Activated naive CD8-positive, alpha-beta T cell treated with anti-CD3 and anti-CD28 coated beads, Interleukin-2, amount 10 ng/mL, durations not matched to agents 7 days and 5 days (primary cell): ENCODE data around the gene INS. TPM values are rescaled to one million over a fixed set of nuclear protein-coding genes. Genes with fewer than 3 reads are reported as not detected.

ENCODE experiments used
- ATAC-seq: fragments of 150-1000 bp; cut with Tn5 transposase; one replicate; pipeline ENCODE4 v1.10.0; 2021; ENCODE audit warnings: low read depth, moderate library complexity
- POLR2A ChIA-PET: fragments of 350-600 bp; sonication (Branson Sonifier 250); formaldehyde crosslinking; loops from one replicate; lab custom pipeline; 2021; ENCODE audit warnings: antibody characterized with exemption; lab: Charles Lee
- DNase-seq: peaks from one replicate; pipeline ENCODE4 v3.0.0; 2021
- H3K27ac Mint-ChIP-seq: one replicate; pipeline ENCODE4 v1.8.0; 2022; ENCODE audit warnings: mild to moderate bottlenecking, mixed read lengths
- H3K27me3 Mint-ChIP-seq: one replicate; pipeline ENCODE4 v1.8.0; 2022; ENCODE audit warnings: mild to moderate bottlenecking, moderate library complexity, mixed read lengths
- H3K36me3 Mint-ChIP-seq: one replicate; pipeline ENCODE4 v1.8.0; 2021; ENCODE audit warnings: mild to moderate bottlenecking, mixed read lengths
- H3K4me1 Mint-ChIP-seq: one replicate; pipeline ENCODE4 v1.8.0; 2021; ENCODE audit warnings: mixed read lengths
- H3K4me3 Mint-ChIP-seq: one replicate; pipeline ENCODE4 v1.8.0; 2022; ENCODE audit warnings: mild to moderate bottlenecking, moderate library complexity, mixed read lengths
- H3K9me3 Mint-ChIP-seq: one replicate; pipeline ENCODE4 v1.8.0; 2021; ENCODE audit warnings: mixed read lengths
- total RNA-seq, 2 experiments: library from RNA; stranded (reverse); gene quantifications; one replicate each; pipeline ENCODE4 v1.2.3, GENCODE V29; 2021

INS gene
- total RNA-seq, 2 experiments from 2014 or later = not detected

DNA sequence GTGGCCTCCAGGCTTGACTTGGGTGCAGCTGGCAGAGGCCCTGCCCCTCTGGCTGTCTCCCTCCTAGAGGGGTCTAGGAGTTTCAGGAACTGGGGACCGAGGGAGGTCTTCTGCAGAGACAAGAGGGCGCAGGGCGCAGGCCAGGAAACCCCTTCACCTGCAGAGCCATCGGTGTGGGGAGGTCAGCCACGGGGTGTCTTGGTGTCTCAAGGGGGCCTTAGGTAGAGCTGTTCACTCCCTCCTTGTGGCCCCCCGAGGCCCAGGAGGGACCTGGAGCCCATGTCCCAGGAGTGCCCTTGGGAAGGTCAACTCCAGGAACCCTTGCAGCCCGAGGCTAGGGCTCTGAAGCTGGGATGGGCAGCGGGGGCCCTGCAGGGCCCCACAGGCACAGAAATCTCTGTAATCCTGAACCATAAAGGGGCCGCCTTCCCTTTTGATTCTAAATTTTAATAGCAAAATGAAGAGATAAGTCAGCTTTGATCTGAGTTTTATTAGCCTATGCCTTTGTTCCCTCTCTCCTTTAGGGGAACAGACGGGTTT is 42.0 kb upstream of the INS start:
- Mint-ChIP-seq H3K36me3 (no peaks in the 10 kb centered on the region), H3K4me1 (no peaks in the 10 kb centered on the region), H3K27ac (no peak overlapping the region), H3K4me3 (no peak overlapping the region), H3K9me3 (no peaks in the 10 kb centered on the region), H3K27me3 (no peaks in the 10 kb centered on the region)
- POLR2A ChIA-PET = no interaction called here
- DNase-seq (peak; percentile 38), ATAC-seq (no peak)

DNA sequence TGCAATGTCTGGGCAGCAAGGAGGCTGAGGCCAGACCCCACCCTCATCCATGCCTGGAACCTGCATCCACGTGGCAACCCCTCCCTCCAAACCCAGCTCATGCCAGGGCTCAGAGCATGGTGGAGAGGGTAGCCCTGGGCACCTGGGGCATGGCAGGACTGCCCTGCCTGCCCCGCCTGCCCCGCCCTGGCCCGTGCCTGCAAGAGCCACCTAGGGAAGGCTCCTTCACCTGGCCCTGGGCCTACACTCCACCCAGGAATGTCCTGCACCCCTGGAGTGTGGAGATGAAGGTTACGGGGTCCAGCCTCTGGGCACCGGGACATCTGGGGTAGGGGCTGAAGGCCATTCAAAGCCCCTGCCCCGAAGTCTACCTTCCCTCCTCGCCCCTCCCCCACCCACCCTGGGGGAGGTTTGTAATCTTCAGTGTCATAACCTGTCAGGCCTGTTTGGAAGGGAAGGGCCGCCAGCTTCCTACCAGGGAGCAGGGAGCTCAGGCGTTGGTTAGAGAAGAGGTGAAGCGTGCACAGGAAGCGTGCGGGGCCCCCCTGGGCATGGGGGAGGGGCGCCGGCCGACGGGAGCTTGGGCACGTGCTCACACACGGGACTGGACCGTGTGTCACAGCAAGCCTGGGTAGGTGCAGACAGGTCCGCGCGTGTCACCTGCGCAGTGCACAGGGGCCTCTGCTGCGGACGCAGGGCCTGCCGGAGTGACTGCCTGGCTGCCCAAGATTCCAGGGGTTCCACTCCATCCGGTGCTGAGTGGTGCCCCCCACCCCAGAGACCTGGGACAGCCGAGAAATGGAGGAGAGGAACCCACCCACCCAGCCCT is 41.3 kb upstream of the INS start:
- H3K27me3 Mint-ChIP-seq = no peaks in the 10 kb centered on the region
- POLR2A ChIA-PET = no interaction called here
- H3K4me3 Mint-ChIP-seq = no peak overlapping the region
- DNase-seq (no peak), ATAC-seq (peak; percentile 14)
- H3K9me3 Mint-ChIP-seq = no peaks in the 10 kb centered on the region
- no peaks in the 10 kb centered on the region for H3K36me3 Mint-ChIP-seq
- H3K4me1 Mint-ChIP-seq = no peaks in the 10 kb centered on the region
- no peak overlapping the region for H3K27ac Mint-ChIP-seq

DNA sequence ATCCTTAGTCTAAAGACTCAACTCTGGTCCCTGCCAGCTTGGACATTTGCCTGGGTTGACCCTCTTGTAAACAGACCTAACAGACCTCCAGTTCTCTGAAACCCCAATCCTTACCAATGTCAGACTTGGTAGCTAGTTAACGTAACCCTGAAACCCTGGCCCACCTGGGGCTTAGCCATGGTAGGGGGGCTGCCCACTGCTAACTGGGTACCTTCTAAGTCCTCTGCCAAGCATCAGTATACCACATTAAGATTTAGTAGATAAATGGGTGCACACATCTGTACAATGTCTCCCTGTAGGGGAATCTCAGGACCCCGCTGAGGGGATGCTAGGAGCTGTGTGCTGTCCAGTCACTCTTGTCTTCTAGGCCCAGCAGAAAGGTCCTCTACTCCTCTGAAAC is 40.5 kb upstream of the INS start:
- H3K9me3 Mint-ChIP-seq = no peaks in the 10 kb centered on the region

DNA sequence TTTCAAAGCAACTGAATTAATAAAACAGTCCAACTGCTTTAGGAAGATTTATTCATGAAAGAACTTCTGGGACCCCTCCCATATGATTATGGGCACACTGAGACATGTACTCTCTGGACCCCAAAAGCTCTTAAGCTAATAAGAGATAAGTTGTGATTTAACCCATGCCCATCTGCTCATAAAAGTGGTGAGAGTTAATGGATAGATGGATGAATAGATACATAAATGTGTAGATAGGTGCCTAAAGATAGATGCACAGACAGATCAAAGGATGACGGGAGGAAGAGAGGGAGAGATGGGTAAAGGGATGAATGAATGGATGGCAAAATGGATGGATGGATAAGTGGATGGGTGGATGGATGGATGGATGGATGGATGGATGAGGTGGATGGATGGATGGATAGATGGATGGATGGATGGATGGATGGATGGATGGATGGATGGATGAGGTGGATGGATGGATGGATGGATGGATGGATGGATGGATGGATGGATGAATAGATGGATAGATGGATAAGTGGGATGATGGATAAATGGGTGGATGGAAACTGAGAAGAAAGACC is 40.0 kb upstream of the INS start:
- H3K9me3 Mint-ChIP-seq = no peaks in the 10 kb centered on the region
- no peak overlapping the region for H3K27ac Mint-ChIP-seq
- ATAC-seq = no peak
- peaks cover 12% of the 10 kb centered on the region for H3K27me3 Mint-ChIP-seq
- H3K4me1 Mint-ChIP-seq = peaks cover 5% of the 10 kb centered on the region
- no peak for DNase-seq
- no peaks in the 10 kb centered on the region for H3K36me3 Mint-ChIP-seq
- POLR2A ChIA-PET = no interaction called here
- H3K4me3 Mint-ChIP-seq = no peak overlapping the region

More for the DNA sequence above, 40.5 kb upstream of the INS start:
- ATAC-seq (no peak), DNase-seq (no peak)
- Mint-ChIP-seq H3K4me3 (no peak overlapping the region), H3K36me3 (no peaks in the 10 kb centered on the region), H3K27me3 (peaks cover 7% of the 10 kb centered on the region), H3K4me1 (peaks cover 5% of the 10 kb centered on the region), H3K27ac (no peak overlapping the region)
- POLR2A ChIA-PET = no interaction called here

DNA sequence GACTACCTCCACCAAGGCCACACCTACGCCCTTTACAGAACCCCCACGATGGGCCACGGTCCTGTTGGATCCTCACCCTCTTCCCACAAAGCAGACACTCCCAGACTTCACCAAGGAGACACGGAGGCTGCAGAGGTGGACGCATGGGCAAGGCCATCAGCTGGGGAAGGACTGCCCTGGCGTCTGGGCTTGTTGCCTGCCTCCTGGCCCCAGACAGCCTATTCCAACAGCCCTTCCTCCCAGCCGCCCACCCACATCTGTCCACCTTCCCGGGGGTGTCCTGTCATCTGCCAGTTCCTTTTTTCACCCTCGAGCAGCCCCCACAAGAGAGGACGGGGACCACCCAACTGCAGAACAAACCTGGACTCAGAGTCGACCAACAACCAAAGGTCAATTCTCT is 39.5 kb upstream of the INS start:
- Mint-ChIP-seq H3K36me3 (no peaks in the 10 kb centered on the region), H3K27ac (no peak overlapping the region), H3K27me3 (peaks cover 12% of the 10 kb centered on the region), H3K4me1 (peaks cover 5% of the 10 kb centered on the region), H3K9me3 (no peaks in the 10 kb centered on the region), H3K4me3 (no peak overlapping the region)
- POLR2A ChIA-PET = no interaction called here
- ATAC-seq (no peak), DNase-seq (no peak)

DNA sequence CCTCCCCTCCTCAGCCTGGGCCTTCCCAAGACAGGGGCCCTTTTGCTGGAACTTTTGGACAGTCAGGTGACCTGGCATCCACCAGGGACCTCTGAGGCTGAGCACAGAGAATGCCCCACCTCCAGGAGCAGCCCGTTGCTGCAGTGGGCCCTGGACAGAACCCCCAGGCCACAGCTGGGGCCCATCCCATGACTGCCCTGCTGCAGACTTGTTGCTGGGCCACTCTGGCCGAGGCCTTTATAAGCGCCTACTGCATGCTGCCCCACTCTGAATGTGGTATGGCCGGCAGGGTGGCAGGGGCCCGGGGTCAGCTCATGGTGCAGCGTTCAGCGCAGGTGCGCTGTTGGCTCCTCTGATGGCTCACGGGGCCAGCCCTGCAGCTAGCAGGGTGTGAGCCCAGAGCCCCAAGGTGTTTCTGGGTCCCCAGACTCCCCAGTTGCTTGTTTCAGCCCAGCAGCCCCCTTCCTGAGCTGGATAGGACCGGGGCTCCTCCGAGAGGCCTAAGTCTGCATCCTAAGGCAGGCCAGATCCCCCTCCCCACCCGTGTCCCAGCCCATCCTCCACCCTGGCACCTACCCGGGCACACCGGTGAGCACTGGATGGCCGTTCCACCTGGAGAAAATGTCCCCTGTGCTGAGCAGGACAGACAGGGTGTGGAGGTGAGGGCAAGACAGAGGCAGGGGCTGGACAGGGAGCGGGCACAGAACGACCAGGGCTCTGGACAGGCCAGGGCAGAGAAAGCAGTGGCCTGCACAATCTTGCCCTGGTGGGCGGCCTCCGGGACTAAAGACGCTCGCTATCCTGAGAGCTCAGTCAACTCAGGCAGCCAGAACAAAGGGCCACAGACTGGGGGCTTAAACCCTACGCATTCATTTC is 38.7 kb upstream of the INS start:
- peaks cover 5% of the 10 kb centered on the region for H3K4me1 Mint-ChIP-seq

DNA sequence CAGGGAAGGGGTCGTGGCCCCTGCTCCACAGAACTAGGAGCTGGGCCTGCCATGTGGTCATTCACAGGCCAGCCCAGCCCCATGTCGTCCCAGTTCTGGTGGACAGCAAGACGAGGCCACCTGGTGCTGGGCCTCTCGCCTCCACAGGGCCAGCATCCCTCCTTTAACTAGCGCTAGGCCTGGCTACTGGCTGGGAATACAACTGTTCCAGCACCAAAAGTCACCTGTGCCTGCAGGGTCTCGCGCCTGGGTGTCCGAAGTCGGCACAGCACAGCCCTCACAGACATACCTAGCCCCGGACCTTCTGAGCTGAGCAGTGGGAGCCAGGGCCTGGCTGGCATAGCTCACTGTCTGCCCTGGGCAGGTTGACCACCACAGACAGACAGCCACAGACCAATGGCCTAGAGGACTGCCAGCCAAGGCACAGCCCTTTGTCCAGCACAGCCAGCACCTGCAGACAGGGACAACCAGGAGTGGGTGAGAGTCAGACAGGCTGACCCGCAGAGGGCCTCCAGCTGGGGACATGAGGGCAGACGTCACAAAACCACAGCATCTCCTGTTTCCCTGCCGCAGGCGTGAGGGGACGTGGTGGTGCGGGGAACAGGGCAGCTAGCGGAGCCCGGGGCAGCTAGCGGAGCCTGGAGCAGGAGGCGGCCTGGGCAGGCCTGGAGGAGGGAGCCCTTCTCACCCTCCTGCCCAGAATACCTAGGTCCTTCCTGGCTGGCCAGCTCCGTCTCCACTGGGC is 37.8 kb upstream of the INS start:
- H3K9me3 Mint-ChIP-seq = no peaks in the 10 kb centered on the region
- DNase-seq (no peak), ATAC-seq (no peak)
- H3K27ac Mint-ChIP-seq = no peak overlapping the region
- POLR2A ChIA-PET = interaction anchor here (0.6 to 1.6 kb wide), 2 partner anchors 98 to 104 kb away, joined by 3 to 4 read pairs; no protein-coding TSS in a partner anchor
- H3K27me3 Mint-ChIP-seq = peaks cover 12% of the 10 kb centered on the region
- peaks cover 5% of the 10 kb centered on the region for H3K4me1 Mint-ChIP-seq
- no peaks in the 10 kb centered on the region for H3K36me3 Mint-ChIP-seq
- no peak overlapping the region for H3K4me3 Mint-ChIP-seq

More for the DNA sequence above, 38.7 kb upstream of the INS start:
- Mint-ChIP-seq H3K4me3 (no peak overlapping the region), H3K36me3 (no peaks in the 10 kb centered on the region), H3K27ac (no peak overlapping the region), H3K27me3 (peaks cover 12% of the 10 kb centered on the region), H3K9me3 (no peaks in the 10 kb centered on the region)
- ATAC-seq (no peak), DNase-seq (no peak)
- POLR2A ChIA-PET = interaction anchor here (1.6 kb wide), 1 partner anchor 103 kb away, joined by 4 read pairs; no protein-coding TSS in a partner anchor

DNA sequence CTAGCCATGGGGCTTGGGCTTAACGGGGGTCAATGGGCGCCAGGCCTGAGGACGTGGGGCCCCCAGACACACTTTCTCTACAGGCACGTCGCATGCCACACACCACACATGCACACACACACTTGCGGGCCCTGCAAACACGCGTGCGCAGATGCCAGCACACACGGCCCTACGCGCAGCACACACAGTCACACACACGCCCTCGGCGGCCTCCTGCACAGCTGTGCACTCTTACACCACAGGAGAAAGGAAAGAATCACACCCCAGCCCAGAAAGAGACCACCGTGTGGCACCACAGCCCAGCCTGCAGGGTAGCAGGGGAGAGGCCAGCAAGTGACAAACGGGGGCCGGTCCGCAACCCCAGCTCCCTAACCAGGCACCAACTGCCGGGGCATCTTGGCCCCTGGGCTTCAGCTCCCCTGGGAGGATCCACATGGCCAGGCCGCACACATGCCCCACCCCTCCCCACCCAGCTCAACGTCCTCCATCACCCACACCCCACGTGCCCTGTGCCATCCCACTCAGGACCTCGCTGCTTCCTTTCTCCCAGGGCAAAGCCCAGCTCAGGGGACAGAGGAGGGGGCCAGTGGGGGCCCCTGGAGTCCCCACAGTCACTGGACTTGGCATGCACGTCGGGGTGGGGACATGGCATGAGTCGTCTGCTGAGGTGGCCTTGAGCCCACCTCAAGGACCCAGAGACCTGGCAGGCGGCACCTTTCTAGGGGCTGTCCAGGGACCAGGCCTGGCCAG is 36.9 kb upstream of the INS start:
- POLR2A ChIA-PET = interaction anchor here (0.6 to 1.6 kb wide), 2 partner anchors 98 to 104 kb away, joined by 3 to 4 read pairs; no protein-coding TSS in a partner anchor
- H3K27ac Mint-ChIP-seq = no peak overlapping the region
- ATAC-seq = no peak
- no peaks in the 10 kb centered on the region for H3K9me3 Mint-ChIP-seq
- H3K4me1 Mint-ChIP-seq = peaks cover 5% of the 10 kb centered on the region
- H3K36me3 Mint-ChIP-seq = no peaks in the 10 kb centered on the region
- H3K4me3 Mint-ChIP-seq = no peak overlapping the region
- H3K27me3 Mint-ChIP-seq = peaks cover 12% of the 10 kb centered on the region
- DNase-seq = no peak

DNA sequence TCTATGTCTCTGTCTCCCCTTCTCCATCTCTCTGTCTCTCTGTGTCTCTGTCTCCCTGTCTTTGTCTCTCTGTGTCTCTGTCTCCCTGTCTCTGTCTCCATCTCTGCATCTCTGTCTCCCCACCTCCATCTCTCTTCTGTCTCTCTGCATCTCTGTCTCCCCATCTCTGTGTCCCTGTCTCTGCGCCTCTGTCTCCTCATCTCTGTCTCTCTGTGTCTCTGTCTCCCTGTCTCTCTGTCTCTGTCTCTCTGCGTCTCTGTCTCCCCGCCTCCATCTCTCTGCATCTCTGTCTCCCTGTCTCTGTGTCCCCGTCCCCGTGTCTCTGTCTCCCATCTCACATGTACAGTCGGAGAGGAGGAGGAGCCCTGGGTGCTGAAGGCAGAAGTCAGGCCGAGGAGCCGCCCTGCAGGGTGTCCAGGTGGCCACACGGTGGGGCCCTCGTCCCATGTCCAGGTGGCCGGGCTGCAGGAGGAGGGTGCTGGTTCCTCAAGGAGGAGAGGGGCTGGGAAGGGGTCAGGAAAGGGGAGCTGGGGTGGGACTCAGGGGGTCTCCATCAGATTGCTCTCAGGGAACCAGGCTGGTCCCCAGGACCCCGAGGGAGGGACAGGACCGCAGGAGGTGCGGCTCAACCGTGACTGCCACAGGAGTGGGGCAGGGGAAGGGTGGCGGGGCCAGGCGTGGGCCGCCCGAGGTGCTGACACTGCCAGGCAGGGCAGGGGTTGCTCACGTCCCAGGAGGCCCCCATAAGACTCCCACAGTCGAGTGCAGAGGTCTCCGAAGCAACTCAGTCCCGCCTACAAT is 36.2 kb upstream of the INS start:
- Mint-ChIP-seq H3K4me1 (peaks cover 5% of the 10 kb centered on the region), H3K36me3 (no peaks in the 10 kb centered on the region), H3K27me3 (peaks cover 12% of the 10 kb centered on the region), H3K4me3 (no peak overlapping the region), H3K27ac (peak overlapping the region; percentile 10), H3K9me3 (no peaks in the 10 kb centered on the region)
- DNase-seq = peak; percentile 81
- POLR2A ChIA-PET = no interaction called here
- ATAC-seq = peak; percentile 87

DNA sequence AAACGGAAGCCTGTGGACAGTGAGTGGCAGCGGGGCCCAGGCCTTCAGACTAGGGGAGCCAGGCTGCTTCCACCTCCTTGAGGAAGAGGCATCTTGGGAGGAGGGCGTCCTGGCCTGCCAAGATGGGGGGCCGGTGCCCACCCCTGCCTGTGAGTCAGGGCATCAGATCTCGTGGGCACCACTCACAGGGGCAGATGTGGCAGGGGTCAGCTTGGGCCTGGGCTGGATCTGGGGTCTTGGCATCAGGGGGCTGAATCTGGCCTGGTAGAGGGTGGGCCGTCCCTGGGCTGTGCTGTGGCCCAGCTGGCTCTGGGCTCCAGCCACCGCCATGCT is 34.7 kb upstream of the INS start:
- ATAC-seq = no peak
- Mint-ChIP-seq H3K9me3 (no peaks in the 10 kb centered on the region), H3K36me3 (no peaks in the 10 kb centered on the region), H3K27ac (no peak overlapping the region), H3K27me3 (peaks cover 15% of the 10 kb centered on the region), H3K4me1 (peaks cover 9% of the 10 kb centered on the region), H3K4me3 (no peak overlapping the region)
- DNase-seq = no peak
- POLR2A ChIA-PET = no interaction called here

DNA sequence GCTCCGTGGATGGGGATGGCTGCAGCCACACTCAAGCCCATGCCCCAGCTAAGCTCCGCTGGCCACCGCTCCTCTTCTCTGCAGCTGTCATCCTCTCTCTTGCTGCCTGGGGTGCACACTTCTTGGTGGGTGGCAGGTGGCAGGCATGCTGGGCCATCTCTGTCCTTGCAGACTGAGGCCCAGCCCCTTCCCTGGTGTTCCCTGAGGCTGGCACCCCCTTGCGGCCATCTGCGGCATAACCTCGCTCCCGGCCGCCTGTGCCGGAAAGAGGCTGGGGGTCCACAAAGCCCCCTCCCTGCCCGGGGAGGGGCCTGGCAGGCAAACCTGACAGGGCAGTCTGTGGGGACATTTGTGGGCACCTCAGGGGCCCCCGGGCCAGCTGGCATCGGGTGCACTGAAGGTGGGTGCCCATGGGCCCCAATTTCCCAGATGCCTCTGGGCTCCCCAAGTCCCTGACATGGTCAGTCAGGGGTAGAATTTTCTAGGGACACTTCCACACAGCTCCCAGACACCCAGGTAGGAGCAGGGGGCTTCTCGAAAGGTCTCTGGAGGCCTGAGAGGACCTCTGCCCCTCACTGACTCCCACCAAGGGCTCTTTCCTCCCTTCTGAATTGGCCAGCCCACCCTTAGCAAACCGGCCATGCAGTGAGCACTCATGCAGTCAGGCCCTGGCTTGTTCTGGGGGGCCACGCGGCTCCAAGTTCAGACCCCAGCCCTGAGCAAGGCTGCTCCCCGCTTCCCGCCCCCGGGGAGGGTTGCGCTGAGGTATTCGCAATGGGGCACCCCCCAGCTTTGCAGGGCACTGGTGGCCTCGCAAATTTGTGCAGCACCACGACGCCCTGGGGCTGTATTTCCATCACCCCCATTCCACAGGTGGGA is 34.1 kb upstream of the INS start:
- peak; percentile 35 for ATAC-seq
- POLR2A ChIA-PET = no interaction called here
- Mint-ChIP-seq H3K36me3 (no peaks in the 10 kb centered on the region), H3K27me3 (peaks cover 18% of the 10 kb centered on the region), H3K4me1 (peaks cover 9% of the 10 kb centered on the region), H3K27ac (no peak overlapping the region), H3K9me3 (no peaks in the 10 kb centered on the region), H3K4me3 (no peak overlapping the region)
- peak; percentile 74 for DNase-seq
